K562 (cell line): ENCODE results near the gene ASB13. TPM values are rescaled to one million over a fixed set of nuclear protein-coding genes. Genes with fewer than 3 reads are reported as not detected.
A peak's percentile ranks its signal among the peaks of the same experiment; 100 is the strongest.

Experiments
- AFF4 ChIP-seq: sonication (generic); formaldehyde crosslinking; IDR thresholded peaks from 2 replicates; pipeline ENCODE4 v1.8.0; 2023; ENCODE audit warnings: mild to moderate bottlenecking, missing genetic modification reagents
- ATF7 ChIP-seq: fragments of 450-650 bp; IDR thresholded peaks from 2 replicates; pipeline ENCODE4 v1.7.1; 2014; ENCODE audit warnings: mild to moderate bottlenecking, moderate library complexity
- BRF1 ChIP-seq: IDR thresholded peaks from 3 replicates; pipeline ENCODE4 v1.6.1; 2011; ENCODE audit warnings: borderline replicate concordance, mild to moderate bottlenecking; ENCODE audit not compliant: insufficient read length; ENCODE audit errors: extremely low read depth
- COPS2 ChIP-seq: fragments of 450-650 bp; conservative IDR thresholded peaks from 2 replicates; pipeline ENCODE4 v1.6.1; 2016; ENCODE audit warnings: mild to moderate bottlenecking, moderate library complexity
- DIDO1 ChIP-seq: fragments of 450-650 bp; IDR thresholded peaks from 2 replicates; pipeline ENCODE4 v1.6.1; 2016; ENCODE audit warnings: low read depth, missing biosample characterization, missing genetic modification characterization
- ETS1 ChIP-seq: conservative IDR thresholded peaks from 2 replicates; pipeline ENCODE4 v1.6.1; 2011; ENCODE audit warnings: low read depth, mild to moderate bottlenecking, low read length; ENCODE audit not compliant: control insufficient read depth
- HLTF ChIP-seq: fragments of 450-650 bp; IDR thresholded peaks from 2 replicates; pipeline ENCODE4 v1.6.1; 2016
- MCM3 ChIP-seq: fragments of 450-650 bp; IDR thresholded peaks from 2 replicates; pipeline ENCODE4 v1.6.1; 2016
- MEIS2 ChIP-seq: fragments of 450-650 bp; IDR thresholded peaks from 2 replicates; pipeline ENCODE4 v1.6.1; 2014; ENCODE audit warnings: mild to moderate bottlenecking; ENCODE audit not compliant: partially characterized antibody
- PHB ChIP-seq: fragments of 250-450 bp; sonication (Bioruptor Pico); IDR thresholded peaks from 2 replicates; pipeline ENCODE4 v1.5.0; 2021
- SAFB2 ChIP-seq: fragments of 200-400 bp; formaldehyde crosslinking; IDR thresholded peaks from 2 replicates; pipeline ENCODE4 v1.6.1; 2018; ENCODE audit warnings: borderline replicate concordance, low read length, low read depth, moderate library complexity; ENCODE audit not compliant: severe bottlenecking
- SMAD1 ChIP-seq: fragments of 150-350 bp; IDR thresholded peaks from 2 replicates; pipeline ENCODE4 v1.6.1; 2014; ENCODE audit warnings: low read length, low read depth; ENCODE audit not compliant: partially characterized antibody
- SNIP1 ChIP-seq: fragments of 450-650 bp; IDR thresholded peaks from 2 replicates; pipeline ENCODE4 v1.7.1; 2017; ENCODE audit warnings: low read depth, mild to moderate bottlenecking
- ZBTB17 ChIP-seq: fragments of 450-650 bp; formaldehyde crosslinking; IDR thresholded peaks from 2 replicates; pipeline ENCODE4 v1.4.0; 2020; ENCODE audit warnings: mild to moderate bottlenecking
- ZKSCAN8 ChIP-seq: fragments of 200-800 bp; sonication (Bioruptor generic); IDR thresholded peaks from 2 replicates; pipeline ENCODE4 v1.6.1; 2016; ENCODE audit warnings: missing genetic modification characterization, missing compliant biosample characterization
- ZNF384 ChIP-seq: IDR thresholded peaks from 2 replicates; pipeline ENCODE4 v1.6.1; 2012; ENCODE audit warnings: low read depth, low read length, improper control_type of control experiment
- ZNF740 ChIP-seq, 3 experiments: fragments of 200-800 bp in 1 of 3; sonication (Bioruptor generic) in 1 of 3; sonication (generic) in 1 of 3; formaldehyde crosslinking in 1 of 3; IDR thresholded peaks; 2 replicates each; pipeline versions ENCODE4 v1.6.1 to v1.8.0; 2016 to 2022; ENCODE audit warnings: mild to moderate bottlenecking in 2 of 3, missing compliant biosample characterization in 2 of 3, missing genetic modification characterization in 2 of 3, missing genetic modification reagents in 1 of 3
- polyA plus RNA-seq, 8 experiments: library from polyadenylated mRNA; depleted of rRNA in 4 of 8; stranded (reverse) in 5 of 8; unstranded in 3 of 8; fragments of >200 nt; fragmentation: Nextera tagmentation in 2 of 8; fragmentation: Illumina TruSeq in 1 of 8; extraction: Ambion mirVana in 2 of 8; extraction: Trizol in 1 of 8; gene quantifications; 2 replicates each; pipeline versions ENCODE4 v1.2.1 to v1.2.3, GENCODE V29; 2011 to 2014; ENCODE audit warnings: inconsistent platforms in 1 of 8, missing spikeins in 1 of 8
- total RNA-seq, 7 experiments: library from RNA; depleted of rRNA in 6 of 7; stranded (reverse); fragments of >200 nt in 6 of 7; fragmentation: Illumina TruSeq in 2 of 7; extraction: Trizol in 2 of 7; gene quantifications; 2 replicates each; pipeline versions ENCODE4 v1.2.1 to v1.2.3, GENCODE V29; 2011 to 2021; ENCODE audit warnings: low replicate concordance in 1 of 7
- TF ChIP-seq, protein P1 (sequence below): fragments of 450-650 bp; IDR thresholded peaks from 2 replicates; pipeline ENCODE4 v1.6.1; 2014; ENCODE audit warnings: low read depth, mild to moderate bottlenecking, moderate library complexity, borderline replicate concordance
- TF ChIP-seq, protein P2 (sequence below): fragments of 450-650 bp; IDR thresholded peaks from 2 replicates; pipeline ENCODE4 v1.6.1; 2016; ENCODE audit warnings: missing biosample characterization, missing genetic modification characterization

The ASB13 gene
- total and polyA plus RNA-seq, 9 of the 15 experiments (the other 6 are each of a cell fraction or from before 2014, with no cell fraction given): 5.2 to 28.8 (median 16.9) TPM

DNA sequence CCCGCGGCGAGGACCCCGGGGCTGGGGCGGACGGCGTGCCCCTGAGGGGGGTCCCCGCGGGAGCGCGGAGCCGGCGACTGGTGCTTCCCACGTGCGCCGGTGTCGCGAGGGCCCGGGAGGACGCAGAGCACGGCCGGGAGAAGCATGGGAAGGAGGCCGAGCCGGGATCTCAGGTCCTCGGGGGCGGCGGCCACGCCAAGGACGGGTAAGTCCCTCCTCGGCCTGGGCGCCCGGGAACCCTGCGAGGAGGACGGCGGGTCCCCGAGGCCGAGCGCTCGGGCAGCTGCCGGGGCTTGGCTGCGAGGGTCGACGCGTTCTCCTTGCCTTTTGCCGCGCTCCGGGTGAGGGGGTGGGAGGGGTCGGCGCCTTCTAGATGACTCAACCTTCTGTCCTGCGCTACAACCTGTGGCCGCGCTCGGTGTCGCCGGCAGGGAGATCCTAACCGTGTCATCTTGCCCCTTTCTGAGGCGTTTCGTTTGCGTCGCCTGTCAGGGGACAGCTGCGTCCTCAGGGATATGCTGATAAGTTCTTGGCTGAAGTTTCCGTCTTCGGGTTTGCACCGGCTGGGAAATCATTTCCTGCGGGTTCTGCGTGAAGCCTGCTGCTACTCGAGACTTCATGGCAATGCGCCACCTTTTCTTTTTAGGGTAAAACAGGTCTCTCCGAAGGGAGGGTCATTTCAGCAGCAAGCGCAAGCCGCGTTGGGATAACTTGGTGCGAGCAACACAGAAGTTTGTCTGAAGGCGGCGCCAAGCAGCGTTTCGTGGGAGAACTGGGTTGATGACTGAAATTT is 18.8 kb upstream of the ASB13 start (continued):
- TF ChIP-seq DIDO1 (tag): no peak
- no peak for TF ChIP-seq ZKSCAN8 (CRISPR knock-in tag)
- TF ChIP-seq, protein P1, sequence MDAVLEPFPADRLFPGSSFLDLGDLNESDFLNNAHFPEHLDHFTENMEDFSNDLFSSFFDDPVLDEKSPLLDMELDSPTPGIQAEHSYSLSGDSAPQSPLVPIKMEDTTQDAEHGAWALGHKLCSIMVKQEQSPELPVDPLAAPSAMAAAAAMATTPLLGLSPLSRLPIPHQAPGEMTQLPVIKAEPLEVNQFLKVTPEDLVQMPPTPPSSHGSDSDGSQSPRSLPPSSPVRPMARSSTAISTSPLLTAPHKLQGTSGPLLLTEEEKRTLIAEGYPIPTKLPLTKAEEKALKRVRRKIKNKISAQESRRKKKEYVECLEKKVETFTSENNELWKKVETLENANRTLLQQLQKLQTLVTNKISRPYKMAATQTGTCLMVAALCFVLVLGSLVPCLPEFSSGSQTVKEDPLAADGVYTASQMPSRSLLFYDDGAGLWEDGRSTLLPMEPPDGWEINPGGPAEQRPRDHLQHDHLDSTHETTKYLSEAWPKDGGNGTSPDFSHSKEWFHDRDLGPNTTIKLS: no peak
- TF ChIP-seq HLTF: no peak
- TF ChIP-seq, protein P2, sequence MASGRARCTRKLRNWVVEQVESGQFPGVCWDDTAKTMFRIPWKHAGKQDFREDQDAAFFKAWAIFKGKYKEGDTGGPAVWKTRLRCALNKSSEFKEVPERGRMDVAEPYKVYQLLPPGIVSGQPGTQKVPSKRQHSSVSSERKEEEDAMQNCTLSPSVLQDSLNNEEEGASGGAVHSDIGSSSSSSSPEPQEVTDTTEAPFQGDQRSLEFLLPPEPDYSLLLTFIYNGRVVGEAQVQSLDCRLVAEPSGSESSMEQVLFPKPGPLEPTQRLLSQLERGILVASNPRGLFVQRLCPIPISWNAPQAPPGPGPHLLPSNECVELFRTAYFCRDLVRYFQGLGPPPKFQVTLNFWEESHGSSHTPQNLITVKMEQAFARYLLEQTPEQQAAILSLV: no peak
- peak; percentile 65; the same call in 1 of the 2 replicates for TF ChIP-seq AFF4 (CRISPR knock-in tag)
- TF ChIP-seq MCM3: no peak
- no peak; the same call in 1 of the 2 replicates for TF ChIP-seq ZNF740 (CRISPR knock-in tag; IDR thresholded peaks at IDR 0.05)
- no peak for TF ChIP-seq ZNF740 (tag; IDR thresholded peaks at IDR 0.05)
- TF ChIP-seq MEIS2: no peak
- TF ChIP-seq SAFB2: no peak
- TF ChIP-seq SNIP1: no peak
- TF ChIP-seq ETS1: no peak; the same call in 1 of the 2 replicates
- no peak for TF ChIP-seq ATF7
- no peak for TF ChIP-seq SMAD1
- TF ChIP-seq COPS2: no peak
- TF ChIP-seq PHB (CRISPR knock-in tag): no peak
- TF ChIP-seq ZNF384: no peak
- TF ChIP-seq ZBTB17: no peak
- no peak for TF ChIP-seq BRF1
